ENCODE results near the gene ARHGEF39.

DNA sequence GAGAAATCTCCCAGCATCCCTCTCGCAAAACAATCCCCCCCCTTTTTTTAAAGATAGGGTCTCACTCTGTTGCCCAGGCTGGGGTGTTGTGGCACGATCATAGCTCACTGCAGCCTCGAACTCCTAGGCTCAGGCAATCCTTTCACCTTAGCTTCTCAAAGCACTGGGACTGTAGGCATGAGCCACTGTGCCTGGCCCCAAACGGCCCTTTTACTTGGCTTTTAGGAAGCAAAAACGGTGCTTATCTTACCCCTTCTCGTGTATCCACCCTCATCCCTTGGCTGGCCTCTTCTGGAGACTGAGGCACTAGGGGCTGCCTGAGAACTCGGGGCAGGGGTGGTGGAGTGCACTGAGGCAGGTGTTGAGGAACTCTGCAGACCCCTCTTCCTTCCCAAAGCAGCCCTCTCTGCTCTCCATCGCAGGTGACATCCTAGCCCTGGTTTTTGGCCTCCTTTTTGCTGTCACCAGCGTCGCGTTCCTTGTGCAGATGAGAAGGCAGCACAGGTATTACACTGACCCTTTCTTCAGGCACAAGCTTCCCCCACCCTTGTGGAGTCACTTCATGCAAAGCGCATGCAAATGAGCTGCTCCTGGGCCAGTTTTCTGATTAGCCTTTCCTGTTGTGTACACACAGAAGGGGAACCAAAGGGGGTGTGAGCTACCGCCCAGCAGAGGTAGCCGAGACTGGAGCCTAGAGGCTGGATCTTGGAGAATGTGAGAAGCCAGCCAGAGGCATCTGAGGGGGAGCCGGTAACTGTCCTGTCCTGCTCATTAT, 15.5 kb upstream of the ARHGEF39 start:
- no peak for TF ChIP-seq CTCF (IDR thresholded peaks at IDR 0.05)
- no peak for TF ChIP-seq POLR2A (IDR thresholded peaks at IDR 0.05)

Measured in thyroid gland (tissue), 4 donors.